HG02970 (cell line): ENCODE data around the gene LTF.
"Not testable (repeated sequence)": the region's sequence is repeated elsewhere in the genome, so short reads cannot be mapped to it uniquely, and the experiment has no call there.

ENCODE experiments used
- ATAC-seq: cut with Tn5 transposase; IDR thresholded peaks from one replicate; pipeline ENCODE4 v1.9.1; 2021; ENCODE audit warnings: mild to moderate bottlenecking, moderate library complexity, moderate number of reproducible peaks; ENCODE audit not compliant: unreplicated experiment, low FRiP score

The LTF gene

DNA sequence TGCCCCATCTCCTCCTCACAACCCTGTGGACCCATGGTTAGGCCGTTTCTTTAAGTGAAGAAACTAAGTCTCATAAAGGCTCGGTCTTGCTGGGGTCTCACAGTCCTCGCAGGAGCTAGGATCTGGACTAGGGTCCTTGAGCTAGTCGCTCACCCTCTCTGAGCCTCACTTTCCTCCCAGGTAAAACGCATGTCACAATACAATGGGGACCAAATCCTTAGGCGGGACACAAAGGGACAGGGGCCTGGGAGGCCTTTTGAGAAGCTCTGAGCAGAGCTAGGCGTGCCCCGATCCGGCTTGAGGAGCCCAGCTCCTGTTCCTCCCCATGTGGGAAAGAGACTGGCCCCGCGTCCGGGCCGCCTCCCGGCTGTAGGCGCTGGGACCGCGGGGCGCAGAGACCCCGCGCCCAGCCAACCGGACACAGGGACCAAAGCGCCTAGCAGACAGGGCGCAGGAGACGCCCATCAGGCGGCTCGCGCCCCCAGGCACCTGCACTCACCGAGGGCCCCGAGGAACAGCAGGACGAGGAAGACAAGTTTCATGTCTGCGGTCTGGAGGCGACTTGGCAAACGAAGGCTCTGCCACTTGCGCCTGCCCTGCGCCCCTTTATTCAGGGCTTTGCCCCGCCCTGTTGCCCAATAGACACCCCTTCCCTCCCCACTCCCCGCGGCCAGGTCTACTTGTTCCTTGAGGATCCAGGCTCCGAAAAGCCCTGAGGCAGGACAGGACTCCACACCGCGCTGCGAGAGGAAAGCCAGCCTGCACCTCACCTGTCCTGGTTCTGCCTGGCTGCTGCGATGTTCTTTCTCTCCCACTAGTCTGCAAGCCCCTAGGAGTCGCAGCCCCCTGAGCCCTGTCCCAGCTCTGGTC lies at the start of gene LTF:
Gene LTF, minus strand, starts transcription at position 580 of the 870 bp plus-strand sequence. Its CDS starts 38 bp downstream, at position 542.
- ATAC-seq: no peak

GRCh38 chr3:46512191-46512749 lies 47.6 kb upstream of the LTF start:
- ATAC-seq: no peak

- ATAC-seq: no peak
Observed at GRCh38 chr3:46509661-46510187, 45.0 kb upstream of the LTF start.

- no peak for ATAC-seq
Observed at GRCh38 chr3:46508850-46509591, 44.3 kb upstream of the LTF start.

DNA sequence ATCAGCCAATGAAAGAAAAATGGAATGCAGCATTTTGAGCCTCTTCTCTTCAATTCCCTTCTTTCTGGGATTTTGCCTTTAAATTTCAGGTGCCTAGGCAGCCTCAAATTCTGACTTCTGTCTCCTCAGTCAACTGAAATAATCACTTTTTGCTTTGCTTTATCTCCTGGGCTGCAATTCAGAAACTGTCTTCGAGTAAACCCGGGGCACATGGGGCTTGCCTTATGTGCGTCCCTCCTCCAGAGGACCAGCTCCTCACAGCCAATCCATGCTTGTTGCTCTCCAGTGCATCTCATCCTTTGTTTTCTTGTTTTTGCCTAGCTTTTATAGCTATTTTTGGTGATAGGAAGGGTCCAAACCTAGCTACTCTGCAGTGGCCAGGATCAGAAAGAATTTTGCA lies 41.8 kb upstream of the LTF start:
- no peak for ATAC-seq

DNA sequence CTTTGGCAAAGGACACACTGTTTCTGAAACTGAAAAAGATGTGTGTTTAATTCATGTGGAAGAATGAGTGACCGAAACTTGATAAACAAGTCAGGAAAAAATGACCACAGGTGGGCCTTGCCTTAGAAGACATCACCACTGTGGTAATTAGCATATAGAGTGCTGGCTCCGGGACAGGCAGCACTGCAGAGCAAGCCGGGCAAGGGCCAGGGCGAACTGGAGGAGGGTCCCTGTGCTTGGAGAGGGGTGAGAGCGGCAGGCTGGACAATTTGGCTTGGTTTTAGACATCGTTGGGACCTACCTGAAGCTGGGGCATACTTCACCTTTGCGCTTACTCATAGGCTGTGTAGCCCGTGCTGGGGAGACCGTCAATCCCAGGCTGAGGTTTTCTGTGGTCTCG lies 41.2 kb upstream of the LTF start:
- ATAC-seq: no peak

- ATAC-seq: no peak
Observed at GRCh38 chr3:46504789-46505188, 40.1 kb upstream of the LTF start.

DNA sequence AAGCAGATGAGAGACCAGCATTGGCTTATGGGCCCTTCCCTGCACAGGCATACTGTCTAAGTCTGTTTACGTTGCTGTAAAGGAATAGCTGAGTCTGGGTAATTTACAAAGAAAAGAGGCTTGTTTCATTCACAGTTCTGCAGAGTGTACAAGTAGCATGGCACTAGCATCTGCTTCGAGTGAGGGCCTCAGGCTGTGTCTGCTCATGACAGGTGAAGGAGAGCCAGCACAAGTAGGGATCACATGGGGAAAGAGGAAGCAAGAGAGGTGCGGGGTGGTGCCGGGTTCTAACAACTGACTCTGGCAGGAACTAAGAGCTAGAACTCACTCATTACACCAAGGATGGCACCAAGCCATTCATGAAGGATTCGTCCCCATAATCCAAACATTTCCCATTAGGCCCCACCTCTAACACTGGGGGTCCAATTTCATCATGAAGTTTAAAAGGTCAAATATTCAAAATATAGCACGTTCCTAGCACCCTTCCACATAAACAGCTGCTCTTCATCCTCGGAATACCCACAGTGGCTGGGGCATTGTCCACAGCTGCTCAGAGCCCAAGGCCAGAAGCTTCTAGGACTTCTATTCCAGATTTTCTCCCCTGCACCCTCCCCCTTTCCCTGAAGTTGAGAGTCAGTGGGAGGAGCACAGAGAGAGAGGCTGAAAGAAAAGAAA lies 38.6 kb upstream of the LTF start:
- no peak for ATAC-seq

- no peak for ATAC-seq
Observed at GRCh38 chr3:46501702-46502101, 37.0 kb upstream of the LTF start.

DNA sequence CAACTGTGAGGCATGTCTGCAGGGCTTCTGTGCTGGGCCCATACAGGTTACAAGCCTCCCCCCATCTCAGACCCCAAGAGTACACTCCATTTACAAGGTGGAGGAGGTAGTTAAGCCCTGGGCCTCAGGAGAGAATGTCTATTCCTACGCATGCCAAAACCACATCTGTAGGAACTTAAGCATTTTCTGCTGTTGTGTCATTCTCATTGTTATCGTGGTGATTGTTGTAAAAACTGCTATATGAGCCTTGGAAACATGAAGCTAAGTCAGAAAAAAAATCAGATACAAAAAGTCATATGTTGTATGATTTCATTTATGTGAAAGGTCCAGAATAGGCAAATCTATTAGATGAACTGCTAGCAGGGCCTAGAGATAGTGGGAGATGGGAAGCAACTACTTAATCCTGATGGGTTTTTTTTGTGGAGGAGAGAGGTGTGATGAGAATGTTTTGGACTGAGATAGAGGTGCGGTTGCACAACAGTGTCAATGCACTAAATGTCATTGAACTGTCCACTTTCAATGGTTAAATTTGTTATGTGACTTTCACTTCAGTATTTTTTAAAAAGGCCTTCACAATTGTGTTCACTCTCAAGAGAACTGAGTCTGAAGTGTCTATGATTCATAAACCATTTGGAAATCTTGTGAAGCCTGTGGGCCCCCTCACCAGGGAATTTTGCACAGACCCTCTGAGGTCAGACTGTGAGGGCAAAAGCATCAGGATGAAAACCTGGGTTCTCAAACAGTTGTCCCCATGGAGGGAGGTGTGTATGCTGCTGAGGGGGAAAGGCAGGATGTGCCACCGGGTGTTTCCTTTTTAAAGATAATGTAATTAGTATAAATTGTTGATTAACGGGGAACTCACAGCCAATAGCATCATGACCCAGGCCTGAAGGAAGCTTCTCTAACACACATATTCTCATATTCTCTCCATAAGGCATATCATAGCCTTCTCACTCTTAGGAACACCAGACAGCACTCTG lies 36.2 kb upstream of the LTF start:
- ATAC-seq: no peak

- ATAC-seq: no peak
Observed at GRCh38 chr3:46498916-46499519, 34.3 kb upstream of the LTF start.

DNA sequence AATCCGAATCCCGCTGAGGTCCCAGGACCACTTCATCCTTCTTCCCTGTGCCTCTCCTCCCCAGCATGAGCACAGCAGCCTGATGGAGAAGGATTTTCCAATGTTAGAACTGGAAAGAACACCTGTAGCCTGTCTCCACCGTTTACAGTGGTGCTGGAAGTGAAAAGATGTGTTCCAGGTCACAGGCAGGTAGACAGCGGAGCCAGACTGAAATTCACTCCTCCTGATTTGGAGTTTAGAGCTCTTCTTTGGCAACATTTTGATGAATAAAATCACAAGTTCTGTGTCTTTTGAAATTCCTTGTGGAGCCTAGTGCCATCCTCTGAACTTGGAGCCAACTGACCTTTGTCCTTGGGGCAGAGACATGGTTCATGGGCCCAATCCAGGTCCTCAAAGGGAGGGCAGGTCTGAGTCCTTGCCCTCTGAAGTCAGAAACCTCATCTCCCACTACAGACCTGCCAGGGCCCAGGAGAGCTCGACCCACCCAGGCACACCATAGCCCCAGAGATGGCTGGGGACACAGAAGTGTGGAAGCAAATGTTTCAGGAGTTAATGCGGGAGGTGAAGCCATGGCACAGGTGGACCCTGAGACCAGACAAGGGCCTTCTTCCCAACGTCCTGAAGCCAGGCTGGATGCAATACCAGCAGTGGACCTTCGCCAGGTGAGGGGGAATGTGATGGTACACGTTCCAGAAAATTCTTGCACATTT lies 33.0 kb upstream of the LTF start, which contains the start of gene RTP3:
Gene RTP3, plus strand, starts transcription at position 421 of the 710 bp plus-strand sequence. Its CDS starts 87 bp downstream, at position 508.
- ATAC-seq: no peak

- ATAC-seq: no peak
Observed at GRCh38 chr3:46496746-46497555, 32.2 kb upstream of the LTF start.

DNA sequence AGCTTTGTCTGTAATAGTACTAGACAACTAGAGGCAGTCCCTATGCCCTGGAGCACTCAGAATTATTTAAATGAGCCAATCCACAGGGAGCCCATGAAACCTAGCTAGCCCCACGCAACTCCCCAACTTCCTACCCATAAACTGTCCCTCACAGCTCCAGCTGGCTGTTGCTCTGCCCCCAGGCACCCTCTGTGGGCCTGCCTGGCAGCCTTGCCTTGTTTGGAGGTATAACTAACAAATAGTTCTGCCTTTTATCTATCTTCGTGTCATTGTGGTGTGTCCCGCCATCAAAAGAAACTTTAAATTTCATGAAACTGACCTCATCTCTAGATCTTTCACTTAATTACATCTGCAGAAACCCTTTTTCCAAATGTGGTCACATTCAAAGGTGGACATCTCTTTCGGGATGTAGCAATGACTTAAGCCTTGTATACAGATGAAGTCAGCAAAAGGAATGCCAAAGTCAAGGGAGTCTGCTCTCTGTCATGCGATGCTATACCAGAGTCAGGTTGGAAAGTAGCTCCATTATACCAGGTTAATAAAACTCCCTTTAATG lies 31.3 kb upstream of the LTF start:
- no peak for ATAC-seq

GRCh38 chr3:46494491-46494890 lies 29.8 kb upstream of the LTF start:
- not testable (repeated sequence) for ATAC-seq

DNA sequence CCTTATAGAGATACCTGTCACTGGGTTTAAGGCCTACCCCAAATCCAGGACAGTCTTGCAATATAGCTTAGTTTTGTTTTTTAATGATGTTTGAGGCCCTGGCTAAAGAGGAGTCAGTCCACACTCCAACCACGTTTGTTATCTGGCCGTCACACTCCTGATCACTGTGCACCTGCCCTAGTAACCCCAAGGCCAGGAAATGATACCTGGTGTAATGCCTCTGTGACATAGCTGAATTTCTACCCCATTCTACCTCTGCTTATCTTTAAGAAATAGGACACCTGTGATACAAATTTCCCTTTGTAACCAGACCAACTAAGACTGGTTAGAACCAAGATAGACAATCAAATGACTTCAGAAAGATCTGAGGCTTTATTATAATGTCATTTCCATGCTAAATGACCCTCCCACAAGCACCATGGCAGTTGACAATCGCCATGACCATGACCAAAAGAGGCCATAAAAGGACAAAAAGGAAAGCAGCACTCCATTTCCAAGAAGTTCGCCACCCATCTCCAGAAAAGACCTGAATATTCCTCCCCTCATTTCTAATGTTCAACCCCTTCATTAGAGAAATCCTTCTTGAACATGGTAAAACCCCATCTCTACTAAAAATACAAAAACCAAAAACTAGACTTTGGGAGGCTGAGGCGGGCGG lies 28.3 kb upstream of the LTF start:
- no peak for ATAC-seq
